Glutamatergic neuron (in vitro differentiated cells): ENCODE data around the gene TMED1. TPM values are rescaled to one million over a fixed set of nuclear protein-coding genes. Genes with fewer than 3 reads are reported as not detected.
"Not testable (repeated sequence)": the region's sequence is repeated elsewhere in the genome, so short reads cannot be mapped to it uniquely, and the experiment has no call there.

ENCODE experiments used
- DNase-seq: peaks from one replicate; pipeline ENCODE4 v3.0.0; 2022
- H3K27ac Mint-ChIP-seq: one replicate; pipeline ENCODE4 v1.8.0; 2020; ENCODE audit warnings: mild to moderate bottlenecking, mixed read lengths, inconsistent platforms; ENCODE audit not compliant: unreplicated experiment
- H3K27me3 Mint-ChIP-seq: one replicate; pipeline ENCODE4 v1.8.0; 2020; ENCODE audit warnings: mild to moderate bottlenecking, moderate library complexity, mixed read lengths, inconsistent platforms; ENCODE audit not compliant: unreplicated experiment
- H3K36me3 Mint-ChIP-seq: one replicate; pipeline ENCODE4 v1.8.0; 2020; ENCODE audit warnings: mild to moderate bottlenecking, mixed read lengths, inconsistent platforms; ENCODE audit not compliant: unreplicated experiment
- H3K4me1 Mint-ChIP-seq: one replicate; pipeline ENCODE4 v1.8.0; 2020; ENCODE audit warnings: mild to moderate bottlenecking, low read depth, mixed read lengths, inconsistent platforms; ENCODE audit not compliant: unreplicated experiment
- H3K4me3 Mint-ChIP-seq: one replicate; pipeline ENCODE4 v1.8.0; 2020; ENCODE audit warnings: mild to moderate bottlenecking, mixed read lengths, inconsistent platforms; ENCODE audit not compliant: unreplicated experiment
- H3K9me3 Mint-ChIP-seq: one replicate; pipeline ENCODE4 v1.8.0; 2020; ENCODE audit warnings: mild to moderate bottlenecking, moderate library complexity, mixed read lengths, inconsistent platforms; ENCODE audit not compliant: unreplicated experiment
- total RNA-seq: library from RNA; stranded (reverse); fragmentation: NEBNext Ultra II Directional; extraction: Animal tissue kit (Norgen Biotek cat#: 25700); gene quantifications from one replicate; pipeline ENCODE4 v1.2.1, GENCODE V29; 2021; ENCODE audit not compliant: unreplicated experiment
- TF ChIP-seq, protein P1 (sequence below): fragments of 200-600 bp; sonication (generic); IDR thresholded peaks from one replicate; pipeline ENCODE4 v1.5.0; 2021; ENCODE audit not compliant: partially characterized antibody, unreplicated experiment

Gene TMED1
- total RNA-seq, 1 donor from 2014 or later, result 10.4 TPM

DNA sequence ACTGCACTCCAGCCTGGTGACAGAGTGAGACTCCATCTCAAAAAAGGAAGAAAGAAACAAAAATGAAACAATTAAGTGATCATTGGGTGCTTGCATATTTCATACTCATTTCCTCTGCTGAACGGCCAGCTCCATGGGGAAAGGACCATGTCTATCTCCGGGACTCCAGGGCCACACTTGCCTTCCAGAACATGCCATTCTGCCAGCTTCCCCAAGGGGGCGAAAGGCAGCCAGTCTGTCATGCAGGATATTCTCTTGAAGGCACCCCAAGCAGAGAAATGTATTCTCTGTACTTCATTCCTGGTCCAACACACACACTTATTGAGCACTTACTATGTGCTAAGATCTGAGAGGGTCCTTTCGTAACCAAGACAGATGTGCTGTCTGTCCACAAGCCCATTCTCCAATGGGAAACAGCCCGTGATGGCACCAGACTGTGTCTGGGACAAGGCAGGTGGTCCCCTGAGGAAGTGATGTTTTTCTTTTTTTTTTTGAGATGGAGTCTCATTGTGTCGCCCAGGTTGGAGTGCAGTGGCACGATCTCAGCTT, 25.2 kb upstream of the TMED1 start:
- Mint-ChIP-seq H3K9me3 (peaks cover 8% of the 10 kb centered on the region), H3K36me3 (no peaks in the 10 kb centered on the region), H3K27me3 (peaks cover 2% of the 10 kb centered on the region), H3K4me1 (peaks cover 21% of the 10 kb centered on the region), H3K27ac (no peak overlapping the region), H3K4me3 (no peak overlapping the region)
- no peak for DNase-seq
- TF ChIP-seq, protein P1, sequence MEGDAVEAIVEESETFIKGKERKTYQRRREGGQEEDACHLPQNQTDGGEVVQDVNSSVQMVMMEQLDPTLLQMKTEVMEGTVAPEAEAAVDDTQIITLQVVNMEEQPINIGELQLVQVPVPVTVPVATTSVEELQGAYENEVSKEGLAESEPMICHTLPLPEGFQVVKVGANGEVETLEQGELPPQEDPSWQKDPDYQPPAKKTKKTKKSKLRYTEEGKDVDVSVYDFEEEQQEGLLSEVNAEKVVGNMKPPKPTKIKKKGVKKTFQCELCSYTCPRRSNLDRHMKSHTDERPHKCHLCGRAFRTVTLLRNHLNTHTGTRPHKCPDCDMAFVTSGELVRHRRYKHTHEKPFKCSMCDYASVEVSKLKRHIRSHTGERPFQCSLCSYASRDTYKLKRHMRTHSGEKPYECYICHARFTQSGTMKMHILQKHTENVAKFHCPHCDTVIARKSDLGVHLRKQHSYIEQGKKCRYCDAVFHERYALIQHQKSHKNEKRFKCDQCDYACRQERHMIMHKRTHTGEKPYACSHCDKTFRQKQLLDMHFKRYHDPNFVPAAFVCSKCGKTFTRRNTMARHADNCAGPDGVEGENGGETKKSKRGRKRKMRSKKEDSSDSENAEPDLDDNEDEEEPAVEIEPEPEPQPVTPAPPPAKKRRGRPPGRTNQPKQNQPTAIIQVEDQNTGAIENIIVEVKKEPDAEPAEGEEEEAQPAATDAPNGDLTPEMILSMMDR, result peak; percentile 56

- no peak overlapping the region for H3K27ac Mint-ChIP-seq
- H3K27me3 Mint-ChIP-seq, result no peaks in the 10 kb centered on the region
- peak; percentile 66 for DNase-seq
- H3K36me3 Mint-ChIP-seq, result no peaks in the 10 kb centered on the region
- TF ChIP-seq, protein P1, result peak; percentile 87
- H3K9me3 Mint-ChIP-seq, result peaks cover 7% of the 10 kb centered on the region
- peaks cover 12% of the 10 kb centered on the region for H3K4me1 Mint-ChIP-seq
- H3K4me3 Mint-ChIP-seq, result no peak overlapping the region
Observed at GRCh38 chr19:10858204-10858828, 22.3 kb upstream of the TMED1 start.

- not testable (repeated sequence) for H3K27me3 Mint-ChIP-seq, H3K36me3 Mint-ChIP-seq, H3K4me1 Mint-ChIP-seq, H3K27ac Mint-ChIP-seq, DNase-seq, H3K4me3 Mint-ChIP-seq, H3K9me3 Mint-ChIP-seq
Observed at GRCh38 chr19:10856899-10857298, 20.9 kb upstream of the TMED1 start.

GRCh38 chr19:10855879-10856522, 20.0 kb upstream of the TMED1 start:
- TF ChIP-seq, protein P1, result peak; percentile 72
- no peak for DNase-seq
- Mint-ChIP-seq H3K36me3 (no peaks in the 10 kb centered on the region), H3K4me3 (no peak overlapping the region), H3K27me3 (no peaks in the 10 kb centered on the region), H3K4me1 (peaks cover 3% of the 10 kb centered on the region), H3K27ac (no peak overlapping the region), H3K9me3 (no peaks in the 10 kb centered on the region)

DNA sequence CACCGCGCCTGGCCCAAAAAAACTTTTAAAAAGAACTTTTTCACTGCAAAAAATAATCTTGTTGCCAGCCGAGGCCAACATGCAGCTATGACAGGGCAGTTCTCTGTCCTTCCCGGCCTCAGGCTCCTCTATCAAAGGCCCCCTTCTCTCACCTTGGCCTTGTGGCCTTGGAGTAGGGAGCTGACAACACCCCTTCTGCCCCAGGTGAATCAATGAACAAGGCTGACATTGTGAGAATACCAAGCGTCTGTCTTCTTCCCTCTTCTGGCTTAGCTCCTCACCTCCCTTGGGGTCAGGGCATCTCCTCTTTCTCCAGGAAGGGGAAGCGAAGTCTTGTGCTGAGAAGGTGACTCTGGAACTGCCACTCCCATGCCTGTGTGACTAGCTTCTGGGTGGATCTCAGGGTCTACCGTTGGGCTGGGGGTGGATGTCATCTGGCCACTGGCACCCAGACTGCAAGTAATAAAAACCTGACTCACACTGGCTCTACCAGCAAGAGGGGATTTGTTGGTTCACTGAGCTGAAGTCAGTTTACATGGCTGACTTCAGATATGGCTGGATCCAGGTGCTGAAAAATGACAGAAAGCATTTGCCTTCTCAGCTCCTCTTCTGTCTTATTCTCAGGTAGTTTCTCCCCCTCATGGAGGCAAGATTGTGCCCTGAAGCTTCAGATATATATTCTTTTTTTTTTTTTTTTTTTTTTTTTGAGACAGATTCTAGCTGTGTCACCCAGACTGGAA, 18.5 kb upstream of the TMED1 start:
- peaks cover 3% of the 10 kb centered on the region for H3K4me1 Mint-ChIP-seq
- H3K27me3 Mint-ChIP-seq, result peaks cover 2% of the 10 kb centered on the region
- no peak overlapping the region for H3K4me3 Mint-ChIP-seq
- TF ChIP-seq, protein P1, result no peak
- H3K27ac Mint-ChIP-seq, result no peak overlapping the region
- no peak for DNase-seq
- H3K9me3 Mint-ChIP-seq, result peaks cover 1% of the 10 kb centered on the region
- H3K36me3 Mint-ChIP-seq, result no peaks in the 10 kb centered on the region
